HG03460 (cell line): ENCODE measurements around the gene DRICH1.
"Not testable (repeated sequence)": the region's sequence is repeated elsewhere in the genome, so short reads cannot be mapped to it uniquely, and the experiment has no call there.

Experiments
- ATAC-seq: cut with Tn5 transposase; IDR thresholded peaks from one replicate; pipeline ENCODE4 v1.9.1; 2021; ENCODE audit not compliant: unreplicated experiment

DRICH1 gene

GRCh38 chr22:23569716-23570115 lies 62.4 kb downstream of the DRICH1 start:
- no peak for ATAC-seq

- ATAC-seq = no peak
Measured at GRCh38 chr22:23569291-23569690, 62.8 kb downstream of the DRICH1 start.

GRCh38 chr22:23566705-23567475 lies 65.2 kb downstream of the DRICH1 start:
- no peak for ATAC-seq

- no peak for ATAC-seq
Measured at GRCh38 chr22:23565915-23566704, 66.0 kb downstream of the DRICH1 start.

- no peak for ATAC-seq
Measured at GRCh38 chr22:23565305-23565914, 66.7 kb downstream of the DRICH1 start.

- ATAC-seq = no peak
Measured at GRCh38 chr22:23564276-23564675, 67.8 kb downstream of the DRICH1 start.

GRCh38 chr22:23563111-23563510 lies 69.0 kb downstream of the DRICH1 start:
- ATAC-seq = no peak

- no peak for ATAC-seq
Measured at GRCh38 chr22:23562186-23562585, 69.9 kb downstream of the DRICH1 start.

- ATAC-seq = not testable (repeated sequence)
Measured at GRCh38 chr22:23561025-23561510, 71.1 kb downstream of the DRICH1 start.

GRCh38 chr22:23560215-23560614 lies 71.9 kb downstream of the DRICH1 start:
- not testable (repeated sequence) for ATAC-seq
